T-helper 22 cell (primary cell): ENCODE data around the gene UNC119.
"Not testable (repeated sequence)": the region's sequence is repeated elsewhere in the genome, so short reads cannot be mapped to it uniquely, and the experiment has no call there.

Experiments
- DNase-seq: peaks from one replicate; pipeline ENCODE4 v3.0.0-alpha.2; 2020; ENCODE audit warnings: low read depth

The UNC119 gene

DNA sequence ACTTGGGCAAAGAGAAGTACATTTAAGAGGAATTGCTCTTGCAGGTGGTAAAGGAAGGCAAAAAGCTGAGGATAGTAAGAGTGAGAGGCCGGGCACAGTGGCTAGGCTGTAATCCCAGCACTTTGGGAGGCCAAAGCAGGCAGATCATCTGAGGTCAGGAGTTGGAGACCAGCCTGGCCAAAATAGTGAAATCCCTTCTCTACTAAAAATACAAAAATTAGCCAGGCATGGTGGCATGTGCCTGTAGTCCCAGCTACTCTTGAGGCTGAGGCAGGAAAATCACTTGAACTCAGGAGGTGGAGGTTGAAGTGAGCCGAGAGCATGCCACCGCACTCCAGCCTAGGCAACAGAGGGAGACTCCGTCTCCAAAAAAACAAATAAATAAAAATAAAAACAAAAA is 30.1 kb downstream of the UNC119 start:
- not testable (repeated sequence) for DNase-seq

DNA sequence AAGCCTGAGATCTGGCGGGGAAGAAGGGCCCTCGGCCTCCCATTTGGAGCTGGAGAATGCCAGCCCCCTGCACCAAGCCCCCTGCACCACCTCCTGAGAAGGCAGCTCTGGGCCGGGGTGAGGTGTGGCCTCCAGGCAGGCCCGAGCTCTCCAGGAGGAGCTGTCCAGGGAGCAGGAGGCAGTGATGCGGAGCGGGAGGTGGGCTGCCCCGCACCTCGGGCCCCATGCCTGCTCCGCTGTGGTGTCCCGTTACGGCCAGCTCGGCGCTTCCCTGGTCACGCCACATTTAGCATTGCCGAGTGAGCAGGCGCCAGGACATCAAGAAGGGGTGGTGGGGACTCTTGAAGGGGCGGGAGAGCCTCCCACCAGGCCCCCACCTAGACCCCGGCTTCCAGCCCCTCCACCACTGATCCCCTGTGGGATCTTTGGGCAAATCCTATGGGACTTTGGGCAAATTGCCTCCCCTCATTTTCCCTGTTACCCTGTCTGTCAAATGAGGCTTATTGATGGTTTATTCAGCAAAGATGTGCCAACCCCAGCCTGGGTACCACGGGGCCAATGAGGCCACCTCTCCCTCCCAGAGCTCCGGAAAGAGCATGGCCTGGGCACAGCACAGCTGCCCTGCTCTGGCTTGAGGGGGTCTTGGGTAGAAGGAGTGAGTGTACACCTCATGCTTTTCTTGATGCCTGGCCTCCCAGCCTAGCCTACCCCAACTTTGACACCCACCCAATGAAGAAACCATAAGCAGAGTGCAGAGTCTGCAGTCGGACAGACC is 30.9 kb downstream of the UNC119 start:
- no peak for DNase-seq

- no peak for DNase-seq
Observed at GRCh38 chr17:28520687-28521086, 31.7 kb downstream of the UNC119 start.

DNA sequence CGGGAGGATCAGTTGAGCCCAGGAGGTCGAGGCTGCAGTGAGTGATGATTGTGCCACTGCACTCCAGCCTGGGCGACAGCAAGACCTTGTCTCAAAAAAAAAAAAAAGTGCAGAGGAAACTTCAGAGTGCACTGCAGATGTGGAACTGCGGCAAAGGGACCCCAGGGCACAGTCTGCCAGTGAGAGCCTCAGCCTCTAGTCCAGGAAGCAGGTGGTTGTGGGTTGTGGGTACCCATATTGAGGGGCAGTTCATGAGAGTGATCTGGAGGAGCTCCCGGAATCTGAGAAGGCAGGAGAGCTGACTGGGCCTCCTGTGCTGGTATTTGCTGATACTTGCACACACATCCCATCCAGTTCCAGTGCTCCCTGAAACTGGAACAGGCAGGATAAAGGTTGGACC is 33.2 kb downstream of the UNC119 start:
- no peak for DNase-seq

DNA sequence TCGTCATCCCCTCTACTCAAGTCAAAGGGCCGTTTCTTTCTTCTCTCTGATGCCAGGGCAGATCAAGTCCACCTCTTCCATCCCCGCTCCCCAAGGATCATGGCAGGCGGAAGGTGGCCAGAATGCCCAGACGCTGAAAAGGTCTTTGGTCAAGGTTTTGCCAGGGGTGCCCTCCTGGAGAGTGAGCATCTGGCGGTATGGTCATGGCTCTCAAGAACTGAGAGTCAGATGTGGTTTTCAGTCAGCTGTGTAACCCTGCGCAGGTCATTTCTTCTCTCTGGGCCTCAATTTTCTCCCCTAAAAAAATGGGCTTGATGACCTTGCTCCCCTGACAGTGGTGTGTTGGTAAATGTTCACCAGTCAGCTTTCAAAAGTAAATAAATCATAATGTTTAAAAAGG is 33.8 kb downstream of the UNC119 start:
- no peak for DNase-seq

GRCh38 chr17:28518132-28518531 is 34.3 kb downstream of the UNC119 start:
- DNase-seq, result no peak

DNA sequence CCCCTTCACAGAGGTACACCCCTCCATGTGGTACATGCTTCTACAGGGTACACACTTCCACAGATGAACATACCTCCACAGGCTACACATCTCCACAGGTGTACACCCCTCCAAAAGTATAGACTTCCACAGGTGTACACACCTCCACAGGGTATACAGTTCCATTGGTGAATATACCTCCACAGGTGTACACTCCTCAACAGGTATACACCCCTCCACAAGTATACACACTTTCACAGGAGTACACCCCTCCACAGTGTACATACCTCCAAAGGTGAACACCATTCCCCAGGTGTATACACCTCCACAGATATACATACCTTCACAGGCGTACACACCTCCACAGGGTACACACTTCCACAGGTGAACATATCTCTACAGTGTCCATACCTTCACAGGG is 36.9 kb downstream of the UNC119 start:
- DNase-seq, result no peak

GRCh38 chr17:28514561-28515002 is 37.8 kb downstream of the UNC119 start:
- no peak for DNase-seq

- DNase-seq, result no peak
Observed at GRCh38 chr17:28513476-28513875, 38.9 kb downstream of the UNC119 start.

- no peak for DNase-seq
Observed at GRCh38 chr17:28511858-28512461, 40.5 kb downstream of the UNC119 start.

GRCh38 chr17:28509789-28510188 is 42.6 kb downstream of the UNC119 start:
- DNase-seq, result no peak

GRCh38 chr17:28508211-28508724 is 44.2 kb downstream of the UNC119 start:
- DNase-seq, result no peak

DNA sequence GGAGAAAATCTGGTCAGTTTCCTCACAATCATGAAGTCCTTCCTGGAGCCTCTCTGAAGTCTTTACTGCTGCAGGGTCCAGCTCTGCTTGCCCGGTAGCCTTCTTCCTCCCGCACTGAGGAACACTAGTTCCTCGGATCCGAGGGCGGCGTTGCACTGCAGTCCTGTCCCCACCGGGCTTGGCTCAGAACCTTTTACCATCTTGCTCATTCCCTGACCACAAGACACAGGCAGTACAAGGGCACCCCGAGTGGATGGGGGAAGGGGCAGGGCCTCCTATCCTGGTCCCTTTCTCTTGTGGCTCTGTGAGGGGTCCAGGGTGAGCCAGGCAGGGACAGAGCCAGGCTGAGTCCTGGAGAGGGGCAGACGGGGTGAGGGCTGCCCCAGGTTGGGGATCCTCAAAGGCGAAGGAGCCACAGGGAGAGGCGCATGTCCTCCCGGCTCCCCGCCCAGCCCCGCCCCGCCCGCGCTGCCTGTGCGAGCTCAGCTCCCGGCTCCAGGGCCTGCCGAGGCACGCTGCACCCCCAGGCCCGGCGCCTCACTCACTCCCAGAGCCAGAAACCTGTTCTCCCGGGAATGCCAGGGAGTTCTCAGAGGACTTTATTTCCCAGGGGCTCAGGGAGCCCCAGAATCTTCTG is 44.7 kb downstream of the UNC119 start:
- DNase-seq, result no peak

GRCh38 chr17:28506763-28507487 is 45.5 kb downstream of the UNC119 start:
- no peak for DNase-seq

- DNase-seq, result no peak
Observed at GRCh38 chr17:28505986-28506665, 46.3 kb downstream of the UNC119 start, which contains the start of gene FOXN1. FOXN1 (plus strand) TSS chr17:28506348; CDS start chr17:28523970, 17,622 bp downstream.

- no peak for DNase-seq
Observed at GRCh38 chr17:28503420-28503819, 49.0 kb downstream of the UNC119 start.

DNA sequence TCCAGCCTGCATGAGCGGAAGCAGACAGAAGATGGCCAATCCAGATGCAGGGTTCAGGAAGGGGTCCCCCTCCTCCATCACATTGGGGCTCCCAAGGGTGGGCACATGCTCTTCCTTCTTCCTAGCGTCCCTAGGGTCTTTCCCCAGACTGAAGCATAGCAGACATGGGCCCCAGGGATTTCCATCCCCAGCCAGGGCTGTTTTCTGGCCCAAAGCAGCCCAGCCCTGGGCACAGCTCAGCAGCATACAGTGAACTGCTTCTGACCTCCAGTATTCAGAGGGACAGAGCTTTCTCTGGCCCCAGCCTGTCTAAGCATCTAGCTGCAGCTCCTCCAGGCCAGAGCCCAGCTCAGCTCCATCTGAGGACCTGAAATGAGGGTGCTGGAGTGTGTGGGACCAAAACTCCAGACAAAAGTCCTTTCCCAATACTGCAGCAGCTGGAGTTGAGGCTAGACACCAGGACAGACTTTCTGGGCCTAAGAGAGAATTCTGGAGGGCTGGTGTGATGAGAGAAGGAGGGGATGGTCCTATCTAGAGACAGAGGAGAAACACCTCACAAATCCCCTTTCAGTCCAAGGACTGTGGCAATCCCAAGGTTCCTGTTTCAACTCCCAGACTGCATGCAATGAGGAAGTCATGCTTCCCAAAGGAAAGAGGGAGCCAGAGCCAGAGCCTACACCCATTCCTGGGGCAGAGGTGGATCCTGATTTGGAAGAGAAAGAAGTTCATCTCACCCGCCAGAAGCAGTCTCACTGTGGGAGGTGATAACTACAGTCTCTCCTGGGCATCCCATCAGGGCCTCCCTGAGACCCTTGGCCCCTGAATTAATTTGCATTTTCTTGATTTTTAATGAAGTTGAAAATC is 50.8 kb downstream of the UNC119 start:
- DNase-seq, result no peak

GRCh38 chr17:28500712-28501379 is 51.6 kb downstream of the UNC119 start:
- DNase-seq, result no peak

GRCh38 chr17:28499684-28500357 is 52.6 kb downstream of the UNC119 start:
- no peak for DNase-seq

GRCh38 chr17:28499364-28499664 is 53.1 kb downstream of the UNC119 start:
- no peak for DNase-seq
